ENCODE results near the gene FLCN. TPM values are rescaled to one million over a fixed set of nuclear protein-coding genes. Genes with fewer than 3 reads are reported as not detected.

FLCN gene
- total and polyA plus RNA-seq, 2 experiments from 2014 or later, result 12.1 to 36.6 TPM

DNA sequence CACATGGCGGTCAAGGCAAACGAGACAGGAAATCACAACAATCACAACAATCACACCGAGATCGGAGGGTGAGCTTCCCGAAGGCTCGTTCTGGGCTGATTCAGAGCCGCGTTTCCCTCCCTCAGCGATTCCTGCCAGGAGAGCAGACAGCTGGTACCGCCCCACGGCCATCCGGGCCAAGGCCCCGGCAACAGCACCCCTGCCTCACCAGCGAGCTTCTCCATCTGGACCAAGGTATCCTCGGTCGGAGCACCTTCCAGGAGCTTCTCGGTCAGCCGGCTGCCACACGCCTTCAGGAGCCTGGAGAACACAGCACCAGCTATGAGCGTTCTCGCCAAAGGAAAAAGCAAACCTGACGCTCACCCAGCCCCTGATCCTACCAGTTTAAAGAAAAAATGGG lies 15.6 kb downstream of the FLCN start (continued):
- TF ChIP-seq JUNB (IDR thresholded peaks at IDR 0.05; ENCODE audit: unreplicated experiment) (no peak), POLR2AphosphoS5 (IDR thresholded peaks at IDR 0.05; ENCODE audit: low read depth) (no peak), EZH2 (IDR thresholded peaks at IDR 0.05; ENCODE audit: low read depth, unreplicated experiment) (no peak)
- TF ChIP-seq, protein P1, sequence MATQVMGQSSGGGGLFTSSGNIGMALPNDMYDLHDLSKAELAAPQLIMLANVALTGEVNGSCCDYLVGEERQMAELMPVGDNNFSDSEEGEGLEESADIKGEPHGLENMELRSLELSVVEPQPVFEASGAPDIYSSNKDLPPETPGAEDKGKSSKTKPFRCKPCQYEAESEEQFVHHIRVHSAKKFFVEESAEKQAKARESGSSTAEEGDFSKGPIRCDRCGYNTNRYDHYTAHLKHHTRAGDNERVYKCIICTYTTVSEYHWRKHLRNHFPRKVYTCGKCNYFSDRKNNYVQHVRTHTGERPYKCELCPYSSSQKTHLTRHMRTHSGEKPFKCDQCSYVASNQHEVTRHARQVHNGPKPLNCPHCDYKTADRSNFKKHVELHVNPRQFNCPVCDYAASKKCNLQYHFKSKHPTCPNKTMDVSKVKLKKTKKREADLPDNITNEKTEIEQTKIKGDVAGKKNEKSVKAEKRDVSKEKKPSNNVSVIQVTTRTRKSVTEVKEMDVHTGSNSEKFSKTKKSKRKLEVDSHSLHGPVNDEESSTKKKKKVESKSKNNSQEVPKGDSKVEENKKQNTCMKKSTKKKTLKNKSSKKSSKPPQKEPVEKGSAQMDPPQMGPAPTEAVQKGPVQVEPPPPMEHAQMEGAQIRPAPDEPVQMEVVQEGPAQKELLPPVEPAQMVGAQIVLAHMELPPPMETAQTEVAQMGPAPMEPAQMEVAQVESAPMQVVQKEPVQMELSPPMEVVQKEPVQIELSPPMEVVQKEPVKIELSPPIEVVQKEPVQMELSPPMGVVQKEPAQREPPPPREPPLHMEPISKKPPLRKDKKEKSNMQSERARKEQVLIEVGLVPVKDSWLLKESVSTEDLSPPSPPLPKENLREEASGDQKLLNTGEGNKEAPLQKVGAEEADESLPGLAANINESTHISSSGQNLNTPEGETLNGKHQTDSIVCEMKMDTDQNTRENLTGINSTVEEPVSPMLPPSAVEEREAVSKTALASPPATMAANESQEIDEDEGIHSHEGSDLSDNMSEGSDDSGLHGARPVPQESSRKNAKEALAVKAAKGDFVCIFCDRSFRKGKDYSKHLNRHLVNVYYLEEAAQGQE (IDR thresholded peaks at IDR 0.05; ENCODE audit: unreplicated experiment), result no peak

- H3K27ac ChIP-seq (ENCODE audit: low read depth), result no peak overlapping the region
- Mint-ChIP-seq H3K27me3 (ENCODE audit: insufficient read depth, low read depth, poor library complexity) (peaks cover 14% of the 10 kb centered on the region), H3K9me3 (no peaks in the 10 kb centered on the region), H3K27ac (peak overlapping the region; percentile 93; the same call in 1 of the 2 replicates), H3K4me1 (no peaks in the 10 kb centered on the region; the same call in 1 of the 3 replicates), H3K36me3 (ENCODE audit: low read depth) (peaks cover 74% of the 10 kb centered on the region), H3K4me3 (no peak overlapping the region)
- peaks cover 6% of the 10 kb centered on the region; the same call in 1 of the 2 replicates for H4K20me1 ChIP-seq (replicated peaks; ENCODE audit: insufficient read depth)
- no peak overlapping the region for H2AFZ ChIP-seq
- no peak overlapping the region for H3K4me3 ChIP-seq
- peaks cover 26% of the 10 kb centered on the region for H3K36me3 ChIP-seq (ENCODE audit: insufficient read depth)
- H3K9me2 ChIP-seq (ENCODE audit: insufficient read depth), result no peaks in the 10 kb centered on the region
- DNase-seq (ENCODE audit: low spot score), result no peak
- TF ChIP-seq ETS1 (IDR thresholded peaks at IDR 0.05), result no peak
- no peak for ATAC-seq
- H3K4me1 ChIP-seq (ENCODE audit: insufficient read depth), result no peaks in the 10 kb centered on the region
- no peak overlapping the region for H3K4me2 ChIP-seq
- H3F3A ChIP-seq (replicated peaks; ENCODE audit: low read depth), result no peaks in the 10 kb centered on the region
- H3K27me3 ChIP-seq (ENCODE audit: insufficient read depth), result no peaks in the 10 kb centered on the region
- no peaks in the 10 kb centered on the region for H3K79me2 ChIP-seq (replicated peaks; ENCODE audit: insufficient read depth)
Observed at GRCh38 chr17:17220529-17220928, 16.4 kb downstream of the FLCN start.

DNA sequence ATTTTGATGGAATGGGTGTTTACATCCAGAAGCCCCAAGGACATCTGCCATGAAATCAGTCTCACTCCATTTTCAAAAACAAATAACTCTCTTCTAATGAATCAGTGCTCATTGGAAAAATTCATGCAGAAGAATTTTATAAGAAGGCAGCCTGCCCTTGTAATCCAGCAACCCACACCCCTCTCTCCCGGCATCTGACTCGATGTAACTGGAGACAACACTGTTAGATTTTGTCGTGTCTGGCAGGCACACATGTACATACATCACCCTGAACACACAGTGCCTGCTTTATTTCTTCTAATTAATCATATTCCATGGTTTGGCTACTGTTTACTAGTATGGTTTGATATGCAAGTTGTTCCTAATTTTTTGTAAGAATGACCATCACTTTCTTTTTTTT lies 19.0 kb downstream of the FLCN start:
- H3K4me1 Mint-ChIP-seq, result no peaks in the 10 kb centered on the region; the same call in 1 of the 3 replicates
- no peaks in the 10 kb centered on the region for H3K9me3 Mint-ChIP-seq
- Histone ChIP-seq H4K20me1 (replicated peaks; ENCODE audit: insufficient read depth) (peaks cover 6% of the 10 kb centered on the region; the same call in 1 of the 2 replicates), H3K27ac (ENCODE audit: low read depth) (no peak overlapping the region), H3K9me2 (ENCODE audit: insufficient read depth) (no peaks in the 10 kb centered on the region), H3K79me2 (replicated peaks; ENCODE audit: insufficient read depth) (no peaks in the 10 kb centered on the region), H3K4me1 (ENCODE audit: insufficient read depth) (no peaks in the 10 kb centered on the region), H2AFZ (no peak overlapping the region), H3K4me2 (no peak overlapping the region), H3K4me3 (no peak overlapping the region), H3F3A (replicated peaks; ENCODE audit: low read depth) (no peaks in the 10 kb centered on the region), H3K36me3 (ENCODE audit: insufficient read depth) (peaks cover 8% of the 10 kb centered on the region; the same call in 1 of the 2 replicates), H3K27me3 (ENCODE audit: insufficient read depth) (no peaks in the 10 kb centered on the region)
- ATAC-seq (no peak), DNase-seq (ENCODE audit: low spot score) (no peak)
- H3K27ac Mint-ChIP-seq, result no peak overlapping the region
- H3K4me3 Mint-ChIP-seq, result no peak overlapping the region
- H3K27me3 Mint-ChIP-seq (ENCODE audit: insufficient read depth, low read depth, poor library complexity), result peaks cover 12% of the 10 kb centered on the region
- peaks cover 66% of the 10 kb centered on the region for H3K36me3 Mint-ChIP-seq (ENCODE audit: low read depth)
- TF ChIP-seq, protein P1 (IDR thresholded peaks at IDR 0.05; ENCODE audit: unreplicated experiment), result no peak
- no peak for TF ChIP-seq NANOG (IDR thresholded peaks at IDR 0.05; ENCODE audit: borderline replicate concordance)
- no peak for TF ChIP-seq ETS1 (IDR thresholded peaks at IDR 0.05)
- no peak for TF ChIP-seq POLR2AphosphoS5 (IDR thresholded peaks at IDR 0.05; ENCODE audit: low read depth)
- TF ChIP-seq EZH2phosphoT487 (IDR thresholded peaks at IDR 0.05; ENCODE audit: unreplicated experiment), result no peak
- TF ChIP-seq CTCF (conservative IDR thresholded peaks at IDR 0.05; ENCODE audit: low read depth in 2 of 2), result no peak
- TF ChIP-seq EZH2 (IDR thresholded peaks at IDR 0.05; ENCODE audit: low read depth, unreplicated experiment), result no peak
- no peak for TF ChIP-seq ZNF331 (CRISPR knock-in tag; IDR thresholded peaks at IDR 0.05; ENCODE audit: low read depth)

Measured in GM23338 (cell line).